Stimulated activated CD8-positive, alpha-beta memory T cell treated with anti-CD3 and anti-CD28 coated beads, Interleukin-4, amount 100 ng/mL, for 1 hour (primary cell): ENCODE measurements around the gene DDX6.
"Not testable (repeated sequence)": the region's sequence is repeated elsewhere in the genome, so short reads cannot be mapped to it uniquely, and the experiment has no call there.

Source experiments
- DNase-seq, 2 donors: peaks; one replicate each; pipeline ENCODE4 v3.0.0-alpha.2; 2020; ENCODE audit warnings: low read depth in 2 of 2, low spot score in 1 of 2

The DDX6 gene

GRCh38 chr11:118791111-118791960 is at the start of gene DDX6:
DDX6 (minus strand) TSS chr11:118791164; CDS start chr11:118786251, 4,913 bp downstream.
- DNase-seq, result peak; percentile 79 to 82

GRCh38 chr11:118838905-118839553 is 48.1 kb upstream of the DDX6 start:
- DNase-seq, result no peak

- no peak for DNase-seq
Measured at GRCh38 chr11:118837868-118838267, 46.9 kb upstream of the DDX6 start.

GRCh38 chr11:118834427-118835028 is 43.6 kb upstream of the DDX6 start:
- no peak for DNase-seq

GRCh38 chr11:118827118-118827517 is 36.2 kb upstream of the DDX6 start:
- no peak for DNase-seq

- not testable (repeated sequence) for DNase-seq
Measured at GRCh38 chr11:118822936-118823510, 32.1 kb upstream of the DDX6 start.

GRCh38 chr11:118820412-118821357 is 29.7 kb upstream of the DDX6 start:
- no peak for DNase-seq

GRCh38 chr11:118820025-118820379 is 29.0 kb upstream of the DDX6 start:
- DNase-seq, result not testable (repeated sequence)

- no peak for DNase-seq
Measured at GRCh38 chr11:118819334-118820024, 28.5 kb upstream of the DDX6 start.

- DNase-seq, result no peak
Measured at GRCh38 chr11:118818130-118818529, 27.2 kb upstream of the DDX6 start.

GRCh38 chr11:118813551-118813950 is 22.6 kb upstream of the DDX6 start:
- no peak for DNase-seq

- DNase-seq, result no peak
Measured at GRCh38 chr11:118812485-118812884, 21.5 kb upstream of the DDX6 start.

- no peak for DNase-seq
Measured at GRCh38 chr11:118807800-118808778, 17.1 kb upstream of the DDX6 start.

GRCh38 chr11:118806400-118806799 is 15.4 kb upstream of the DDX6 start:
- DNase-seq, result no peak

GRCh38 chr11:118804094-118804493 is 13.1 kb upstream of the DDX6 start:
- no peak for DNase-seq

GRCh38 chr11:118799372-118799771 is 8.4 kb upstream of the DDX6 start:
- no peak for DNase-seq

GRCh38 chr11:118797510-118797909 is 6.5 kb upstream of the DDX6 start:
- no peak for DNase-seq

GRCh38 chr11:118792570-118793124 is 1.7 kb upstream of the DDX6 start:
- DNase-seq, result peak; percentile 18 to 41
